Trophoblast cell (in vitro differentiated cells and primary cell): ENCODE measurements around the gene SCGB3A2.

ENCODE experiments used
- DNase-seq, 2 donors: peaks; one replicate each; pipeline ENCODE4 v3.0.0-alpha.2; 2016
- H2AFZ ChIP-seq: 2 replicates; pipeline ENCODE4 v1.6.1; 2013; ENCODE audit warnings: low read length, moderate library complexity, mild to moderate bottlenecking; ENCODE audit not compliant: insufficient read depth, poor library complexity
- H2AK5ac ChIP-seq: 2 replicates; pipeline ENCODE4 v1.6.1; 2013; ENCODE audit warnings: mild to moderate bottlenecking, low read length
- H2BK120ac ChIP-seq: 2 replicates; pipeline ENCODE4 v1.6.1; 2013; ENCODE audit warnings: low read length, mild to moderate bottlenecking, moderate library complexity; ENCODE audit not compliant: insufficient read depth, poor library complexity
- H2BK12ac ChIP-seq: 2 replicates; pipeline ENCODE4 v1.6.1; 2013; ENCODE audit warnings: mild to moderate bottlenecking, low read length, moderate library complexity
- H2BK5ac ChIP-seq: 2 replicates; pipeline ENCODE4 v1.6.1; 2013; ENCODE audit warnings: low read length, low read depth, moderate library complexity, mild to moderate bottlenecking; ENCODE audit not compliant: poor library complexity
- H3K14ac ChIP-seq: 2 replicates; pipeline ENCODE4 v1.6.1; 2013; ENCODE audit warnings: mild to moderate bottlenecking, low read length
- H3K18ac ChIP-seq: 2 replicates; pipeline ENCODE4 v1.6.1; 2013; ENCODE audit warnings: mild to moderate bottlenecking, low read length
- H3K23ac ChIP-seq: 2 replicates; pipeline ENCODE4 v1.6.1; 2013; ENCODE audit warnings: low read length
- H3K27ac ChIP-seq: 2 replicates; pipeline ENCODE4 v1.5.1; 2013; ENCODE audit warnings: low read depth, mild to moderate bottlenecking, inconsistent platforms, low read length, moderate library complexity
- H3K27me3 ChIP-seq: 2 replicates; pipeline ENCODE4 v1.6.1; 2013; ENCODE audit warnings: inconsistent platforms, mild to moderate bottlenecking, low read length, moderate library complexity; ENCODE audit not compliant: insufficient read depth
- H3K36me3 ChIP-seq, 2 experiments: 1 replicate in 1 of 2; 2 replicates in 1 of 2; pipeline ENCODE4 v1.6.1; 2013; ENCODE audit warnings: low read length in 2 of 2, mild to moderate bottlenecking in 2 of 2, moderate library complexity in 1 of 2; ENCODE audit not compliant: insufficient read depth in 2 of 2, control insufficient read depth in 1 of 2
- H3K4ac ChIP-seq: 2 replicates; pipeline ENCODE4 v1.6.1; 2013; ENCODE audit warnings: low read depth, mild to moderate bottlenecking, low read length, moderate library complexity
- H3K4me1 ChIP-seq, 2 experiments: 1 replicate in 1 of 2; 2 replicates in 1 of 2; pipeline ENCODE4 v1.6.1; 2013; ENCODE audit warnings: low read length in 2 of 2, mild to moderate bottlenecking in 2 of 2, moderate library complexity in 1 of 2; ENCODE audit not compliant: insufficient read depth in 2 of 2, control insufficient read depth in 1 of 2
- H3K4me2 ChIP-seq: 2 replicates; pipeline ENCODE4 v1.6.1; 2013; ENCODE audit warnings: inconsistent platforms, mild to moderate bottlenecking, low read length, moderate library complexity
- H3K4me3 ChIP-seq: 2 replicates; pipeline ENCODE4 v1.5.1; 2013; ENCODE audit warnings: mild to moderate bottlenecking, low read depth, low read length, inconsistent platforms
- H3K79me1 ChIP-seq: one replicate; pipeline ENCODE4 v1.6.1; 2013; ENCODE audit warnings: low read length
- H3K79me2 ChIP-seq: 2 replicates; pipeline ENCODE4 v1.6.1; 2013; ENCODE audit warnings: low read length, mild to moderate bottlenecking; ENCODE audit not compliant: control insufficient read depth, insufficient read depth, poor library complexity
- H3K9ac ChIP-seq: 2 replicates; pipeline ENCODE4 v1.6.1; 2013; ENCODE audit warnings: mild to moderate bottlenecking, low read length
- H3K9me3 ChIP-seq: 2 replicates; pipeline ENCODE4 v1.6.1; 2013; ENCODE audit warnings: low read depth, mild to moderate bottlenecking, control low read depth, inconsistent platforms, low read length; ENCODE audit not compliant: insufficient read depth
- H4K12ac ChIP-seq: 2 replicates; pipeline ENCODE4 v1.6.1; 2013; ENCODE audit warnings: low read depth, mild to moderate bottlenecking, low read length, moderate library complexity
- H4K8ac ChIP-seq: 2 replicates; pipeline ENCODE4 v1.6.1; 2013; ENCODE audit warnings: low read depth, mild to moderate bottlenecking, low read length, moderate library complexity
- H4K91ac ChIP-seq: one replicate; pipeline ENCODE4 v1.6.1; 2013; ENCODE audit warnings: low read depth, mild to moderate bottlenecking, low read length, moderate library complexity
- WGBS: extraction: QIAGEN DNeasy Blood & Tissue Kit; methylation state at CpG from one replicate; pipeline ENCODE4 v1.1.7; 2013; ENCODE audit warnings: missing lambda C conversion rate; ENCODE audit not compliant: insufficient read length, insufficient coverage; ENCODE audit errors: extremely low coverage; 5-methylcytosine and 5-hydroxymethylcytosine counted together

The SCGB3A2 gene

DNA sequence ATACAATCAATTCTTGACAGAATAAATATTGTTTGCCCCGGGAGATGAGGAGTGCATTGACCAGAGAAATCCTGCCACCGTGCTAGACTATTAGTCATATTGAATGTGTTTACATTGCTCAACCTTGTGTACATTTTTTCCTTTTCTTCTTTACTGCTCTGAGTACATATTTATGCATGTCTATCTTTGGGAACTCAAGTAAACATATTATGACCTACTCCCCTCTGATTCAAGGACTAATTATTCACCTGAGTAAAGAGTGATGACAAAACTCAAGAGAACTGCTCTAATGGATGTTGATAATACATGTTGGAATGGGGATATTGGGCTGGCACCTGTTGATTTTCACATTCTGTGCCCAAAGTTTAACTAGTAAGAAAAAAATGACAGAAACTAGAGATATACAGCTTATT lies 43.1 kb upstream of the SCGB3A2 start:
- Histone ChIP-seq H2AFZ (no peak overlapping the region), H2BK120ac (no peak overlapping the region), H3K18ac (no peak overlapping the region), H3K79me1 (no peaks in the 10 kb centered on the region), H3K4ac (no peak overlapping the region), H2BK5ac (no peak overlapping the region), H3K9ac (no peak overlapping the region), H3K27ac (no peak overlapping the region), H3K14ac (no peak overlapping the region), H4K12ac (no peak overlapping the region), H3K23ac (no peak overlapping the region), H3K4me2 (no peak overlapping the region), H2AK5ac (no peak overlapping the region), H3K79me2 (no peaks in the 10 kb centered on the region), H3K9me3 (no peaks in the 10 kb centered on the region), H3K4me3 (no peak overlapping the region), H2BK12ac (no peak overlapping the region), H3K4me1 (no peaks in the 10 kb centered on the region), H3K27me3 (no peaks in the 10 kb centered on the region), H4K8ac (no peak overlapping the region), H4K91ac (no peak overlapping the region), H3K36me3 (no peaks in the 10 kb centered on the region)
- no CpG with 5 or more reads among the region's 2 CpGs for WGBS
- DNase-seq: peak in 1 of 2 donors; percentile 40

GRCh38 chr5:147836439-147836838 lies 42.1 kb upstream of the SCGB3A2 start:
- H3K4ac ChIP-seq: no peak overlapping the region
- H2AFZ ChIP-seq: no peak overlapping the region
- no peak for DNase-seq
- H3K4me1 ChIP-seq: no peaks in the 10 kb centered on the region
- no peak overlapping the region for H3K23ac ChIP-seq
- no CpG with 5 or more reads among the region's 3 CpGs for WGBS
- no peak overlapping the region for H3K4me2 ChIP-seq
- H4K91ac ChIP-seq: no peak overlapping the region
- H3K14ac ChIP-seq: no peak overlapping the region
- H4K8ac ChIP-seq: no peak overlapping the region
- no peak overlapping the region for H3K27ac ChIP-seq
- no peaks in the 10 kb centered on the region for H3K27me3 ChIP-seq
- H3K18ac ChIP-seq: no peak overlapping the region
- H2BK120ac ChIP-seq: no peak overlapping the region
- H3K9me3 ChIP-seq: no peaks in the 10 kb centered on the region
- no peaks in the 10 kb centered on the region for H3K36me3 ChIP-seq
- no peak overlapping the region for H2BK5ac ChIP-seq
- H4K12ac ChIP-seq: no peak overlapping the region
- no peak overlapping the region for H3K9ac ChIP-seq
- H2AK5ac ChIP-seq: no peak overlapping the region
- no peaks in the 10 kb centered on the region for H3K79me1 ChIP-seq
- no peaks in the 10 kb centered on the region for H3K79me2 ChIP-seq
- H2BK12ac ChIP-seq: no peak overlapping the region
- H3K4me3 ChIP-seq: no peak overlapping the region

DNA sequence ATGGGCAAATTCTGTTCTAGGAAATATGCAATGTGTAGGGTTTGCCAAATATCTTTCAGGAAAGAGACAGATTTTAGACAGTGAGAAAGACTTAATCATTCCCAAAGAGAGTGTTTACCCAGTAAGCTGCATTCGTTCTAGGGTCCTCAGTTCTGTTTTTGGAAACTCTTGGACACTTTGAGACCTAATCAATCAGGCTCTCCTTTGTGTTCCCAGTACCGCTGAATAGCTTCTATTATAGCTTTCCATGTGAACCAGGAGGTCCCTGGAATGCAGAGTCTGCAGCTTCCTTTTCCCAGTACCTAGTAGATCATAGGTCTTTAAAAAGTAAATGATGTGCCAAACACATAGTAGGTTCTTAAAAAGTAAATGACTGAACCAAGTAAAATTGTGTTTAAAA lies 35.6 kb upstream of the SCGB3A2 start:
- Histone ChIP-seq H3K36me3 (no peaks in the 10 kb centered on the region), H3K4me3 (no peak overlapping the region), H4K8ac (no peak overlapping the region), H3K14ac (no peak overlapping the region), H3K18ac (no peak overlapping the region), H4K12ac (no peak overlapping the region), H3K4me1 (no peaks in the 10 kb centered on the region), H4K91ac (no peak overlapping the region), H2BK12ac (no peak overlapping the region), H3K9ac (no peak overlapping the region), H3K27ac (no peak overlapping the region), H3K23ac (no peak overlapping the region), H2BK120ac (no peak overlapping the region), H3K79me2 (no peaks in the 10 kb centered on the region), H3K27me3 (no peaks in the 10 kb centered on the region), H3K79me1 (no peaks in the 10 kb centered on the region), H2BK5ac (no peak overlapping the region), H2AK5ac (no peak overlapping the region), H2AFZ (no peak overlapping the region), H3K9me3 (no peaks in the 10 kb centered on the region), H3K4ac (no peak overlapping the region), H3K4me2 (no peak overlapping the region)
- WGBS: no CpG with 5 or more reads among the region's 2 CpGs
- DNase-seq: no peak

DNA sequence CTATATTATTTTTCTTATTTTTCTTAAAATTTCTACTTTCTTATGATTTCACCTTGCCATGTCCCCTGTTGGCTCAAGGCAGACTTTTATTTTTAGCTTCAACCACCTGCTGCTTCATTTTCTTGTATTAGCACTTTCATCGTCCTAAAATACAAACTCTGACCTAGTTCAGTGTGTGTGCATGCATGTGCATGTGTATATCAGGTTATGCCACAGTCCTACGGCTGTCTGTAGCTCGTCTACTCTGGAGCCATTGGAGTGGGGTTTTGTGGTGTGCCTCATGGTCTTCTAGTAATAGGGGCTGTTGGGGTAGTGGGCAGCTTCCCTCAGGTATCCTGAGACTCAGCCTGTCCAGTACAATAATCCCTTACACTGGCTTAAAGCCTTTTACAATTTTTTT lies 33.7 kb upstream of the SCGB3A2 start:
- H3K4me3 ChIP-seq: no peak overlapping the region
- no peak overlapping the region for H3K27ac ChIP-seq
- no peaks in the 10 kb centered on the region for H3K79me2 ChIP-seq
- no peaks in the 10 kb centered on the region for H3K79me1 ChIP-seq
- no peak overlapping the region for H4K91ac ChIP-seq
- H3K36me3 ChIP-seq: no peaks in the 10 kb centered on the region
- no peak overlapping the region for H4K8ac ChIP-seq
- H3K9ac ChIP-seq: no peak overlapping the region
- H3K9me3 ChIP-seq: no peaks in the 10 kb centered on the region
- no CpG with 5 or more reads among the region's 3 CpGs for WGBS
- no peak overlapping the region for H4K12ac ChIP-seq
- H2AK5ac ChIP-seq: no peak overlapping the region
- H3K27me3 ChIP-seq: no peaks in the 10 kb centered on the region
- H3K23ac ChIP-seq: no peak overlapping the region
- no peak overlapping the region for H3K14ac ChIP-seq
- no peak overlapping the region for H2AFZ ChIP-seq
- no peak overlapping the region for H3K4me2 ChIP-seq
- no peak overlapping the region for H3K18ac ChIP-seq
- no peak overlapping the region for H2BK12ac ChIP-seq
- peaks cover 0 to 4% of the 10 kb centered on the region in 2 experiments for H3K4me1 ChIP-seq
- H2BK120ac ChIP-seq: no peak overlapping the region
- no peak overlapping the region for H2BK5ac ChIP-seq
- no peak overlapping the region for H3K4ac ChIP-seq
- no peak for DNase-seq
